ENCODE results near the gene LRRC8D.

DNA sequence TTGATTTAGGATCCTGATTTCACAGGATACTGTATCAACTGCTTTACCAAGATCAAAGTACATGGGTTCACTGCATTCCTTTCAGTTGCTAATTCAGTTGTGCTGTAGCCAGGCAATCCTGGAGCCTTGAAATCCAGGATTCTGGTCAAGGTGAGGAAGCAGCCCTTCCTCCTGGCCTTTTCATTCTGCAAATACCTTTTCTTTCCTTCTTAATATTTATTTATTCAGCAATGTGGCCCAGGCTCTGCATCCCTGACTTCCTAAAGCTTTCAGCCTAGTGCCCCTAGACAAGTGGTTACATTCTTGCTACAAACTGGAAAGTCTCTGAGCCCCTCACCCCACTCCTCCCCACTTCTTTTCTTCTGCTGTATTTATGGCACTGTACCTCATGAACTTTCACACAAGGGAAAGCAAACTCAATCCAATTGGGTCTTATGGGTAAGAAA lies 16.2 kb downstream of the LRRC8D start:
- TF ChIP-seq POLR2AphosphoS5 (IDR thresholded peaks at IDR 0.05; ENCODE audit: low read depth, low read length): no peak
- no peak for TF ChIP-seq TAF1 (IDR thresholded peaks at IDR 0.05; ENCODE audit: borderline replicate concordance, low read depth, low read length)
- no peak for TF ChIP-seq POLR2A (IDR thresholded peaks at IDR 0.05; ENCODE audit: low read depth, low read length)

Measured in GM12892 (cell line).